GM21526 (cell line): Measurements from ENCODE around the gene KCTD11.
"Not testable (repeated sequence)": the region's sequence is repeated elsewhere in the genome, so short reads cannot be mapped to it uniquely, and the experiment has no call there.

Experiments
- ATAC-seq: cut with Tn5 transposase; IDR thresholded peaks from one replicate; pipeline ENCODE4 v1.9.1; 2021; ENCODE audit warnings: moderate library complexity; ENCODE audit not compliant: unreplicated experiment, low FRiP score

KCTD11 gene

DNA sequence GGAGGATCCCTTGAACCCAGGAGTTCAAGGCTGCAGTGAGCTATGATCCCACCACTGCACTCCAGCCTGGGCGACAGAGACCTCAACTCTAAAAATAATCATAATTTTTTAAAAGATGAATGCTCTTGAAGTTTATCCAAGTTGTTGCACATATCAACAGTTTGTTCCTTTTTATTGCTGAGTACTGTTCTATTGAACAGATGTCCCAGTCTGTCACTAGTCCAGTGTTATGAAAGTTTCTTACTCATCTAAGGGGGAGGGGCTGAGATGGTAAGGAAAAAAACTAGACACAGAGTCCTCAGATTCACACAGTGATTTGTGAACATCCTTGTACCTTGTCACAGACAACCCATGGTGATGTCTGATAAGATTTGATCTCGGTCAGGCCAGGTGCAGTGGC, 11.8 kb upstream of the KCTD11 start:
- no peak for ATAC-seq

GRCh38 chr17:7341842-7342241, 10.1 kb upstream of the KCTD11 start:
- ATAC-seq: no peak

DNA sequence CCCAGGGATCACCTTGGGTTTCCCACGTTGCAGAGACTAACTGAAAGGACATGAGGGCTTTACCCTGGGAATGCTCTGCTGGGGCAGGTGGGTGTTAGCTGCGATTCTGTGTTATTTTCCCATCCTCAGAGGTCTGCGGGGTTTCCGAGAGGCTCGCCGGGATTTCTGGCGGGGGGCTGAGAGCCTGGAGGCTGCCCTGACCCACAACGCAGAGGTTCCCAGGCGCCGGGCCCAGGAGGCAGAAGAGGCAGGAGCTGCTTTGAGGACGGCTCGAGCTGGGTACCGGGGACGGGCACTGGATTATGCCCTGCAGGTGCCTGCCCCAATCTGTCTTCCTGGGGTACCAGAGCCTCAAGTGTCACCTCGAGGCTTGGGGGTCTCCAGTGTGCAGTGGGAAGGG, 8.7 kb upstream of the KCTD11 start:
- no peak for ATAC-seq

DNA sequence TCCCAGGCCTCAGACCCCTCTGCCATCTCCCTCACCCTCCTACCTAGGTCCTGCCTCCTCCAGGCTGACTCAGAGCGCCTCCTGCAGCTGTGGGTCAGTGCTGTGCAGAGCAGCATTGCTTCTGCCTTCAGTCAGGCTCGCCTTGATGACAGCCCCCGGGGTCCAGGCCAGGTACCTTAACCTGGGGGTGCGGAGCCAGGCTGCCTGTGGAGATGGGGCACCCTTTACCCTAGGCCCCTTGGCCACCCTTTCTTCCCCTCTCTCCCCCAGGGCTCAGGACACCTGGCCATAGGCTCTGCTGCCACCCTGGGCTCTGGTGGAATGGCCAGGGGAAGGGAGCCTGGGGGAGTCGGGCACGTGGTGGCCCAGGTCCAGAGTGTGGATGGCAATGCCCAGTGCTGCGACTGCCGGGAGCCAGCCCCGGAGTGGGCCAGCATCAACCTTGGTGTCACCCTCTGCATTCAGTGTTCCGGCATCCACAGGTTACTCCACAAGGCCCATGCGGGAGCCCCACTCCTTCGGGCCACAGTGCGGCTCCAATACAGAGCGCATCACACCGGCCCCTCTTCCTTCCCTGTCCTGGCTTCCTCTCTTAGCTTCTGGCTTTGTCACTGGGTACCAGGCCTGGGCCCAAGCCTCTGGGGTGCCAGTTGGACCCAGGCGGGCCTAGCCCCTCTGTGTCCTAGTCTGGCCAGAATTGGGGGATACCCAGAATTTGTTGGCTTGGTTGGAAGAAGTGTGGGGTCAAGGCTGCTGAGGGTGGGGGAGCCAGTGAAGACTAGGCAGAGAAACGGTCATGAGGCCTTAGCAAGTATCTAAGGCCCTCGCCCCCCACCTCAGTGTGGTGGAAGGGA, 5.0 kb upstream of the KCTD11 start:
- ATAC-seq: no peak

GRCh38 chr17:7347630-7348477, 4.1 kb upstream of the KCTD11 start:
- no peak for ATAC-seq

DNA sequence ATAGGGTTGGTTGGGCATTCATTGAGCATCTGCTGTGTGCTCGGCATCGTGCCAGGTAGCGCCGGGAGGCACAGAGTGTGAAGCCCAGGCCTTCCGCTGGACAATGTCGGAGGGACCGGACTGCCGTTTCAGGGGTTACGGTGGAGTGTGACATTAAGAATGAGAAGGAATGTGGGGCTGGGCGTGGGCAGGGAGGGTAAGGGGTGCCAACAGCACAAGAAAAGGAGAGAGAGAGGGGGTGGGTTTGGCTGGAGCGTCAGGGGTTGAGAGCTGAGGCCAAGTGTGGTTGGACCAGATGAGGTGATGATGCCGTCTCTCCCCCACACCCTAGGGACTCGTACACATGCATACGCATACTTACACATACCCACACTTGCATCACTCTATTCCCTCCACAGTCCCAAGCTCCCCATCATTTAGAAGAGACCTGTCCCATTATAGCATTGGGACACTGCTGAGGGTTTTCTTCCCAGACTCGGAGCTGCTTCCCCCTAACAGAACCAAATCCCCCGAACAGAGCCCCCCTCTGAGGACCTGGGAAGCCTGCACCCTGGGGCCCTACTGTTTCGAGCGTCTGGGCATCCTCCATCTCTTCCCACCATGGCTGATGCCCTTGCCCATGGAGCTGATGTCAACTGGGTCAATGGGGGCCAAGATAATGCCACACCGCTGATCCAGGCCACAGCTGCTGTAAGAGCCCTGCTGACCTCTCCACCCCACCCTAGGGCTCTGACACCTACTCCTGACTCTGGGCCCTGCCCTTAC, 3.3 kb upstream of the KCTD11 start:
- no peak for ATAC-seq

GRCh38 chr17:7352503-7352889, 534 bp downstream of the KCTD11 start:
- no peak for ATAC-seq

- ATAC-seq: no peak
Measured at GRCh38 chr17:7352910-7353635, 1.1 kb downstream of the KCTD11 start.

GRCh38 chr17:7354262-7354843, 2.4 kb downstream of the KCTD11 start:
- ATAC-seq: no peak

- ATAC-seq: no peak
Measured at GRCh38 chr17:7355053-7355452, 3.1 kb downstream of the KCTD11 start, which contains the start of gene TMEM95. TMEM95 (plus strand) TSS chr17:7355156; CDS start chr17:7355205, 49 bp downstream.

DNA sequence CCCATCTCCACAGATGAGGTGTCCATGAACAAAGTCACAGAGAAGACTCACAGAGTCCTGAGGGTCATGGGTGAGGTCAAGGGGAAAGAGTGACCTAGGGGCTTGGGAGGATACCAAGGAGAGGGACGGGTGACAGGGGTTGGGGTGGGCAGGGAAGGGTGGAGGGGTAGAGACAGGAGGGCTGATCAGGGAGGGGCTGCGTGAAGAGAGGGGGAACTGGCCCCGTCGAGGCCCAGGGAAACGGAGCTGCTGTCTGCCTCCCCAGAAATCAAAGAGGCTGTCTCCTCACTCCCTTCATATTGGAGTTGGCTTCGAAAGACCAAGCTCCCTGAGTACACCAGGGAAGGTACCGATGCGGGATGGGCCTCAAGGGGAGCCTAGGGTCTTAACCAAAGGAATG, 3.6 kb downstream of the KCTD11 start:
- no peak for ATAC-seq

GRCh38 chr17:7356072-7356549, 4.1 kb downstream of the KCTD11 start:
- no peak for ATAC-seq

- ATAC-seq: no peak
Measured at GRCh38 chr17:7356756-7357155, 4.8 kb downstream of the KCTD11 start.

- no peak for ATAC-seq
Measured at GRCh38 chr17:7357381-7357780, 5.4 kb downstream of the KCTD11 start.

- ATAC-seq: no peak
Measured at GRCh38 chr17:7361906-7362305, 9.9 kb downstream of the KCTD11 start.

DNA sequence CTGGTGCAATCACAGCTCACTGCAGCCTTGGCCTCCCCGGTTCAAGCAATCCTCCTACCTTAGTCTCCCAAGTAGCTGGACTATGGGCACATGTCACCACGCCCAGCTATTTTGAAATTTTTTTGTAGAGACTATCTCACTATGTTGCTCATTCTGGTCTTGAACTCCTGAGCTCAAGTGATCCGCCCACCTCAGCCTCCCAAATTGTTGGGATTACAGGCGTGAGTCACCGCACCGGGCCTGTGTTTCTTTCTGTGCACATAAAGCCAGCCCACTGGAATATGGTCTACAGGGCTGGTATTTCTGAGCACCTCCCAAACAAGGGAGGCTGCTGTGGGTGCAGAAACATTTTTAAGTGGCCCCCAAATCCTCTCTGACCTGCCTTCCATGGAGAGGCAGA, 11.3 kb downstream of the KCTD11 start:
- no peak for ATAC-seq

DNA sequence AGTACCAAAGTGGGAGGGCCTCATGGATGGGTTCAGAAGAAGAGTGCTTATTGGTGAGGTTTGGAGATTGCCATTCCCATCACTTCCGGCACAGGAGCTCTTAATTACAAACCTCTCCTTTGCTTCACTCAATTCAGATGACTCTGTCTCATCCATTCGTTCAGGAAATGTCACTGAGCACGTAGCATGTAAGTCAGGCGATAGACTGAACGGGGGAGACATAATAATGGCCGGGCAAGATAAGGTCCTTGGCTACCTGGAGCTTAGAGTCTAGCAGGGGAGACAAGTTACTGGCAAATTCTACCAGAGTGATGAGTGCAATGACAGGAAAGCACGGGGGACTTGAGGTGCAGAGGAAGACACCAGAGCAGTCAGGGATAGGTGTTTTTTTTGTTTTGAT, 14.0 kb downstream of the KCTD11 start:
- not testable (repeated sequence) for ATAC-seq

DNA sequence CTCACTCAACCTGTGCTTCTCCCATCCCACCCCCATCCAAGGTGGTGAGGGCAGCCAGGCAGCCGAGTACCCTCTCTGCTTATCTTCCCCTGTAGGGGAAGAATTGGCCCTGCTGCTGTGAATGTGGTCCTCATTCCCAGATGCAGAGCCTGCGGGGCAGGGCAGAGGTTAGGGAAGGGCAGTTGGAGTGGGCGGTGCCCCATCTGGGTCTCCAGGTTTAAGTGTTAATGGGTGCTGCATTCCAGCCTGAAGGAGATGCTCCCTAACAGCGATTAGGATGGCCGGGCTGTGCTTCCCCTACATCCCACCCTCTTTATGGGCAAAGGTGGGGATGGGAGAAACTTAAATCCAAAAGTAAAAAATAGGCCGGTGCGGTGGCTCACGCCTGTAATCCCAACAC, 15.1 kb downstream of the KCTD11 start:
- no peak for ATAC-seq

- ATAC-seq: no peak
Measured at GRCh38 chr17:7367918-7368598, 16.1 kb downstream of the KCTD11 start.
